Gastrocnemius medialis (tissue), 4 donors: ENCODE results near the gene GRIA1. TPM values are rescaled to one million over a fixed set of nuclear protein-coding genes. Genes with fewer than 3 reads are reported as not detected.

Source experiments
- ATAC-seq, 2 donors: fragments of 150-250 bp; one replicate each; pipeline ENCODE4 v1.9.1; 2016
- DNase-seq, 2 donors: peaks; one replicate each; pipeline ENCODE4 v3.0.0-alpha.2; 2019
- H3K27ac ChIP-seq, 4 donors: fragments of 200-600 bp; sonication (generic); 1 replicate in 1 of 4; 2 replicates in 3 of 4; pipeline ENCODE4 v1.5.1; 2016 to 2018; ENCODE audit warnings: mild to moderate bottlenecking in 2 of 4, moderate library complexity in 1 of 4
- H3K27me3 ChIP-seq, 3 donors: fragments of 200-600 bp; sonication (generic) in 2 of 3; 1 replicate in 1 of 3; 2 replicates in 2 of 3; pipeline versions ENCODE4 v1.5.1 to v1.6.0; 2016 to 2019; ENCODE audit warnings: mild to moderate bottlenecking in 1 of 3, moderate library complexity in 1 of 3
- H3K36me3 ChIP-seq, 2 donors: fragments of 200-600 bp; sonication (generic) in 1 of 2; one replicate each; pipeline ENCODE4 v1.5.1; 2017 to 2018
- H3K4me1 ChIP-seq, 2 donors: fragments of 200-600 bp; sonication (generic) in 1 of 2; one replicate each; pipeline ENCODE4 v1.5.1; 2016 to 2017; ENCODE audit warnings: mild to moderate bottlenecking in 2 of 2
- H3K4me3 ChIP-seq, 4 donors: fragments of 200-600 bp; sonication (generic) in 3 of 4; 1 replicate in 1 of 4; 2 replicates in 3 of 4; pipeline ENCODE4 v1.5.1; 2016 to 2019; ENCODE audit warnings: mild to moderate bottlenecking in 2 of 4
- H3K9me3 ChIP-seq, 3 donors: fragments of 200-600 bp; sonication (generic) in 2 of 3; 1 replicate in 1 of 3; 2 replicates in 2 of 3; pipeline ENCODE4 v1.5.1; 2016 to 2019
- POLR2A ChIP-seq, 2 donors: fragments of 450-650 bp; IDR thresholded peaks; one replicate each; pipeline ENCODE4 v1.6.1; 2017; ENCODE audit warnings: antibody characterized with exemption in 2 of 2, mild to moderate bottlenecking in 2 of 2, moderate library complexity in 2 of 2
- in situ Hi-C, 4 donors: fragments of 200-750 bp; cut with MboI; loops; one replicate each; pipeline versions ENCODE4 v1.15.0 to v1.8.0; 2017; ENCODE audit warnings: low sequenced_read_pairs in 4 of 4
- intact Hi-C: fragments of 100-400 bp; cut with DNase I; formaldehyde crosslinking; loops from one replicate; pipeline ENCODE4 v1.15.1; 2023; ENCODE audit warnings: low total_unique reads
- total RNA-seq, 4 donors: library from RNA; depleted of rRNA; stranded (reverse); fragments of >200 nt; gene quantifications; one replicate each; pipeline versions ENCODE4 v1.1.0 to v1.2.3, GENCODE V29; 2016
- TF ChIP-seq, protein P1 (sequence below), 5 experiments: fragments of 450-650 bp in 3 of 5; fragments of 200-600 bp in 2 of 5; sonication (generic) in 2 of 5; IDR thresholded peaks in 4 of 5; conservative IDR thresholded peaks in 1 of 5; 1 replicate in 4 of 5; 2 replicates in 1 of 5; pipeline ENCODE4 v1.5.1; 2016 to 2019; ENCODE audit warnings: antibody characterized with exemption in 5 of 5, mild to moderate bottlenecking in 3 of 5, moderate library complexity in 3 of 5

Gene GRIA1
- total RNA-seq, 4 donors from 2014 or later = 0.18 to 0.46 TPM; not detected in 2

DNA sequence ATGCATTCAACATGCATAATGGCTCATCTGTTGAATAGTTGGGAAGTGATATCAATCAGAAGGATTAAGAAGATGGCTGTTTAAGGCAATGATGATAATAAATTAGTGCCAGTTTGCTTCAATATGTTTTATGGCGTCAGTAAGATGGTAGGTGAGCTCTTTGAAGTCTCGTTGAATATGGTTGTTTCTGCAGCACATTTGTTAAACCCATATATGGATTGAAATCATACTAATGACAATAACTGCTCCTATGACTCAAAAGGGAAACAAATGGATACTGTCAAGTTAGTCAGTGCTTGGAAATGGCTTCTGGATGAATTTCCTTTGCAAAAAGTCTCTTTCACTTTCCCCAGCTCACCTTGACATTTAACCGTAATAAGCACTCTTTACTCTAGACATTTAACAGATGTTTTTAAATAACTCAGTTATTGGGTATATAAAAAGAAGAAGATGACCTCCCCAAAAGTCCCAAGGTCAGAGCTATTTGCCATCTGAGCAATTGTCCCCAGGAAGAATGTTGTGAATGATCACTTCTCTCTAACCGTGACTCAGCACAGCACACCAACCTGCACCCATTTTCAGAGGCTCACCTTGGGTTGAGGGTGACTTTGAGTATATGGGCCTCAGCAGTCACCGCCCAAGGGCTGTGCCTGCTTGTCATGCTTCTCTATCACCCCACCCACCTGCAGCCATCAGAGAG, 133.4 kb downstream of the GRIA1 start:
- Histone ChIP-seq H3K4me1 (no peaks in the 10 kb centered on the region), H3K4me3 (no peak overlapping the region), H3K9me3 (no peaks in the 10 kb centered on the region), H3K27ac (no peak overlapping the region), H3K27me3 (no peaks in the 10 kb centered on the region), H3K36me3 (no peaks in the 10 kb centered on the region)
- DNase-seq (no peak), ATAC-seq (no peak)
- no peak for TF ChIP-seq POLR2A (IDR thresholded peaks at IDR 0.05)
- TF ChIP-seq, protein P1, sequence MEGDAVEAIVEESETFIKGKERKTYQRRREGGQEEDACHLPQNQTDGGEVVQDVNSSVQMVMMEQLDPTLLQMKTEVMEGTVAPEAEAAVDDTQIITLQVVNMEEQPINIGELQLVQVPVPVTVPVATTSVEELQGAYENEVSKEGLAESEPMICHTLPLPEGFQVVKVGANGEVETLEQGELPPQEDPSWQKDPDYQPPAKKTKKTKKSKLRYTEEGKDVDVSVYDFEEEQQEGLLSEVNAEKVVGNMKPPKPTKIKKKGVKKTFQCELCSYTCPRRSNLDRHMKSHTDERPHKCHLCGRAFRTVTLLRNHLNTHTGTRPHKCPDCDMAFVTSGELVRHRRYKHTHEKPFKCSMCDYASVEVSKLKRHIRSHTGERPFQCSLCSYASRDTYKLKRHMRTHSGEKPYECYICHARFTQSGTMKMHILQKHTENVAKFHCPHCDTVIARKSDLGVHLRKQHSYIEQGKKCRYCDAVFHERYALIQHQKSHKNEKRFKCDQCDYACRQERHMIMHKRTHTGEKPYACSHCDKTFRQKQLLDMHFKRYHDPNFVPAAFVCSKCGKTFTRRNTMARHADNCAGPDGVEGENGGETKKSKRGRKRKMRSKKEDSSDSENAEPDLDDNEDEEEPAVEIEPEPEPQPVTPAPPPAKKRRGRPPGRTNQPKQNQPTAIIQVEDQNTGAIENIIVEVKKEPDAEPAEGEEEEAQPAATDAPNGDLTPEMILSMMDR (IDR thresholded peaks at IDR 0.05 in 4 of 5, conservative IDR thresholded peaks at IDR 0.05 in 1 of 5) = no peak
- in situ Hi-C loops (no loop called here), intact Hi-C loops (no loop called here)

GRCh38 chr5:153624451-153624765, 133.9 kb downstream of the GRIA1 start:
- ATAC-seq (no peak), DNase-seq (no peak)
- H3K27ac ChIP-seq = no peak overlapping the region
- TF ChIP-seq, protein P1 (IDR thresholded peaks at IDR 0.05 in 4 of 5, conservative IDR thresholded peaks at IDR 0.05 in 1 of 5) = no peak
- TF ChIP-seq POLR2A (IDR thresholded peaks at IDR 0.05) = no peak
- no peak overlapping the region for H3K4me3 ChIP-seq
- H3K4me1 ChIP-seq = no peaks in the 10 kb centered on the region
- no peaks in the 10 kb centered on the region for H3K36me3 ChIP-seq
- H3K9me3 ChIP-seq = no peaks in the 10 kb centered on the region
- in situ Hi-C loops = no loop called here
- H3K27me3 ChIP-seq = no peaks in the 10 kb centered on the region
- intact Hi-C loops = no loop called here

- in situ Hi-C loops = no loop called here
- intact Hi-C loops = no loop called here
- no peak for TF ChIP-seq POLR2A (IDR thresholded peaks at IDR 0.05)
- TF ChIP-seq, protein P1 (IDR thresholded peaks at IDR 0.05 in 4 of 5, conservative IDR thresholded peaks at IDR 0.05 in 1 of 5) = no peak
- ATAC-seq = no peak
- DNase-seq = no peak
- H3K36me3 ChIP-seq = no peaks in the 10 kb centered on the region
- H3K27ac ChIP-seq = no peak overlapping the region
- no peaks in the 10 kb centered on the region for H3K27me3 ChIP-seq
- no peak overlapping the region for H3K4me3 ChIP-seq
- H3K9me3 ChIP-seq = no peaks in the 10 kb centered on the region
- no peaks in the 10 kb centered on the region for H3K4me1 ChIP-seq
Measured at GRCh38 chr5:153625826-153626354, 135.4 kb downstream of the GRIA1 start.

- no peak overlapping the region for H3K4me3 ChIP-seq
- no peak overlapping the region for H3K27ac ChIP-seq
- no peak for DNase-seq
- H3K36me3 ChIP-seq = no peaks in the 10 kb centered on the region
- no peaks in the 10 kb centered on the region for H3K4me1 ChIP-seq
- intact Hi-C loops = no loop called here
- no peaks in the 10 kb centered on the region for H3K9me3 ChIP-seq
- TF ChIP-seq POLR2A (IDR thresholded peaks at IDR 0.05) = no peak
- in situ Hi-C loops = no loop called here
- no peak for ATAC-seq
- no peaks in the 10 kb centered on the region for H3K27me3 ChIP-seq
Measured at GRCh38 chr5:153626836-153627235, 136.4 kb downstream of the GRIA1 start.

DNA sequence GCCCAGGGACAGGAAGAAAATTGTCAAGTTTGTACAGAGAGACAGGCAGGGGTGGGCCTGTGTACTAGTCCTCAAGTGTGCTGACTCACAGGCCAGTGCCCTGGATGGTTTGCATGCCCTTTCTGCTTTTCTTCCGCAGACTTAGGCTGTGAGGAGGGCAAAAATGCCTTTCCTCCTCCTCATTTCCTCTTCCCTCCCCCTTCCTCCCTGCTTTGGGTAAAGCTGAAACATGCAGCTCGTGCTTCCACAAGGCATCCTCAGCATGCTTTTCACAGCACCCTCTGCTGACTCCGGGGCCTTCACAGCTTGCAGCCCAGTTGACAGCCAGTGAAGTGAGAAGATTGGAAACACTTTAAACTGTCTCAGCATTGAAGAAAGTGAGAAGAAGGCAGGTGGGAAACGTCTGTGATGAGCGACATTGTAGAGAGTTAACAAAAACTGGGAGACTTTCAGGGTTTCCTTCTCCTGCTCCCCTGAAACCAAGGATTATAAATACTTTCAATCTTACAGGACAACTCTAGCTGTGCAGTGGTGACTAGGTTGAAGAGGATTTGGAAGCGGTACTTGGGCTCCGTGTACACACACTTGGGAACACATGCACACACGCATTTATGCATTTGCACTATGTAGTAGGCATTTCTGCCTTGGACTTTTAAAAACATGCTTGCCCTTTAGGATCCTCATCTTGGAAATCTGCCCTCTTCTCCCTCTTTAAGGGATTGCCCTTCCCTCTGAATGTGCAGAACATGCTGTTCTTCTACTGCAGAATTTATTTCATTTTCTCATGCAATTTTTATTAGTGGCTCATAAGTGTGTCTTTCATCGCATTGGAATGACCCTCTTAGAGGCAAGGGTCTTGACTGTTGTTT, 138.8 kb downstream of the GRIA1 start:
- TF ChIP-seq POLR2A (IDR thresholded peaks at IDR 0.05) = no peak
- TF ChIP-seq, protein P1 (IDR thresholded peaks at IDR 0.05 in 4 of 5, conservative IDR thresholded peaks at IDR 0.05 in 1 of 5) = no peak
- Histone ChIP-seq H3K27me3 (no peaks in the 10 kb centered on the region), H3K4me3 (no peak overlapping the region), H3K9me3 (no peaks in the 10 kb centered on the region), H3K36me3 (no peaks in the 10 kb centered on the region), H3K27ac (no peak overlapping the region), H3K4me1 (no peaks in the 10 kb centered on the region)
- intact Hi-C loops (no loop called here), in situ Hi-C loops (no loop called here)
- DNase-seq (no peak), ATAC-seq (peak in 1 of 2 donors; percentile 30)
